GM12878 (cell line): ENCODE data around the gene MYO15A. TPM values are rescaled to one million over a fixed set of nuclear protein-coding genes. Genes with fewer than 3 reads are reported as not detected.

ENCODE experiments used
- CHD2 ChIP-seq: IDR thresholded peaks from 2 replicates; pipeline ENCODE4 v1.6.1; 2011; ENCODE audit warnings: low read depth, low read length, improper control_type of control experiment, borderline replicate concordance
- E2F4 ChIP-seq: IDR thresholded peaks from 2 replicates; pipeline ENCODE4 v1.6.1; 2012; ENCODE audit warnings: low read depth, low read length, improper control_type of control experiment
- EZH2 ChIP-seq: IDR thresholded peaks from 2 replicates; pipeline ENCODE4 v1.6.1; 2012; ENCODE audit warnings: low read depth, mild to moderate bottlenecking, control low read depth, inconsistent platforms, low read length, borderline replicate concordance; ENCODE audit not compliant: control insufficient read depth
- FOS ChIP-seq: IDR thresholded peaks from 3 replicates; pipeline ENCODE4 v1.6.1; 2011; ENCODE audit warnings: borderline replicate concordance; ENCODE audit not compliant: insufficient read length; ENCODE audit errors: extremely low read depth
- HDAC6 ChIP-seq: fragments of 200-600 bp; sonication (generic); IDR thresholded peaks from one replicate; pipeline ENCODE4 v1.8.0; 2017; ENCODE audit warnings: antibody characterized with exemption; ENCODE audit not compliant: unreplicated experiment
- IKZF1 ChIP-seq: fragments of 450-650 bp; conservative IDR thresholded peaks from 2 replicates; pipeline ENCODE4 v1.6.1; 2017; ENCODE audit warnings: antibody characterized with exemption, mild to moderate bottlenecking
- IRF5 ChIP-seq: fragments of 450-650 bp; IDR thresholded peaks from 2 replicates; pipeline ENCODE4 v1.6.1; 2017; ENCODE audit warnings: borderline replicate concordance
- NBN ChIP-seq: fragments of 450-650 bp; IDR thresholded peaks from 2 replicates; pipeline ENCODE4 v1.6.1; 2016
- NR2F1 ChIP-seq: fragments of 450-650 bp; conservative IDR thresholded peaks from 2 replicates; pipeline ENCODE4 v1.6.1; 2017; ENCODE audit warnings: mild to moderate bottlenecking
- RELA ChIP-seq: fragments of 450-650 bp; IDR thresholded peaks from 2 replicates; pipeline ENCODE4 v1.8.0; 2014; ENCODE audit warnings: borderline replicate concordance; ENCODE audit not compliant: partially characterized antibody
- SIN3A ChIP-seq: IDR thresholded peaks from 2 replicates; pipeline ENCODE4 v1.6.1; 2012; ENCODE audit warnings: low read depth, low read length, improper control_type of control experiment
- SMARCA5 ChIP-seq: fragments of 450-650 bp; IDR thresholded peaks from 2 replicates; pipeline ENCODE4 v1.6.1; 2017; ENCODE audit warnings: mild to moderate bottlenecking
- TAF1 ChIP-seq: IDR thresholded peaks from 2 replicates; pipeline ENCODE4 v1.6.1; 2011; ENCODE audit warnings: mild to moderate bottlenecking, low read depth, low read length, borderline replicate concordance
- TBL1XR1 ChIP-seq: IDR thresholded peaks from 2 replicates; pipeline ENCODE4 v1.6.1; 2012; ENCODE audit warnings: low read depth, low read length, improper control_type of control experiment
- TCF12 ChIP-seq: IDR thresholded peaks from 2 replicates; pipeline ENCODE4 v1.6.1; 2011; ENCODE audit warnings: low read depth, mild to moderate bottlenecking, low read length
- ZNF217 ChIP-seq: fragments of 450-650 bp; IDR thresholded peaks from 2 replicates; pipeline ENCODE4 v1.6.1; 2017; ENCODE audit warnings: antibody characterized with exemption, mild to moderate bottlenecking
- polyA plus RNA-seq, 11 experiments: library from polyadenylated mRNA; depleted of rRNA in 4 of 11; unstranded in 6 of 11; stranded (reverse) in 5 of 11; fragments of >200 nt; fragmentation: Nextera tagmentation in 4 of 11; fragmentation: Illumina TruSeq in 1 of 11; extraction: Ambion mirVana in 4 of 11; extraction: Trizol in 1 of 11; gene quantifications; 1 replicate in 1 of 11; 2 replicates in 10 of 11; pipeline versions ENCODE4 v1.2.1 to v1.2.3, GENCODE V29; 2011 to 2016; ENCODE audit warnings: inconsistent platforms in 2 of 11, missing spikeins in 2 of 11, low read depth in 1 of 11
- total RNA-seq, 4 experiments: library from RNA; depleted of rRNA in 3 of 4; stranded (reverse); fragments of >200 nt in 3 of 4; fragmentation: Illumina TruSeq in 1 of 4; extraction: Trizol in 1 of 4; gene quantifications; 2 replicates each; pipeline versions ENCODE4 v1.2.1 to v1.2.3, GENCODE V29; 2013 to 2021
- TF ChIP-seq, protein P1 (sequence below): fragments of 450-650 bp; IDR thresholded peaks from 2 replicates; pipeline ENCODE4 v1.6.1; 2018; ENCODE audit warnings: mild to moderate bottlenecking, low read depth, moderate library complexity; ENCODE audit not compliant: partially characterized antibody
- TF ChIP-seq, protein P2 (sequence below): fragments of 450-650 bp; IDR thresholded peaks from 2 replicates; pipeline ENCODE4 v1.6.1; 2016; ENCODE audit warnings: mild to moderate bottlenecking, moderate library complexity, borderline replicate concordance
- TF ChIP-seq, protein P3 (sequence below): fragments of 450-650 bp; IDR thresholded peaks from 2 replicates; pipeline ENCODE4 v1.6.1; 2014; ENCODE audit warnings: mild to moderate bottlenecking

MYO15A gene
- total and polyA plus RNA-seq, 10 of the 15 experiments (the other 5 are each of a cell fraction or from before 2014, with no cell fraction given) = 0.03 to 0.77 (median 0.21) TPM; not detected in 4

GRCh38 chr17:18182110-18182977 is 73.8 kb downstream of the MYO15A start (continued):
- TF ChIP-seq, protein P1, sequence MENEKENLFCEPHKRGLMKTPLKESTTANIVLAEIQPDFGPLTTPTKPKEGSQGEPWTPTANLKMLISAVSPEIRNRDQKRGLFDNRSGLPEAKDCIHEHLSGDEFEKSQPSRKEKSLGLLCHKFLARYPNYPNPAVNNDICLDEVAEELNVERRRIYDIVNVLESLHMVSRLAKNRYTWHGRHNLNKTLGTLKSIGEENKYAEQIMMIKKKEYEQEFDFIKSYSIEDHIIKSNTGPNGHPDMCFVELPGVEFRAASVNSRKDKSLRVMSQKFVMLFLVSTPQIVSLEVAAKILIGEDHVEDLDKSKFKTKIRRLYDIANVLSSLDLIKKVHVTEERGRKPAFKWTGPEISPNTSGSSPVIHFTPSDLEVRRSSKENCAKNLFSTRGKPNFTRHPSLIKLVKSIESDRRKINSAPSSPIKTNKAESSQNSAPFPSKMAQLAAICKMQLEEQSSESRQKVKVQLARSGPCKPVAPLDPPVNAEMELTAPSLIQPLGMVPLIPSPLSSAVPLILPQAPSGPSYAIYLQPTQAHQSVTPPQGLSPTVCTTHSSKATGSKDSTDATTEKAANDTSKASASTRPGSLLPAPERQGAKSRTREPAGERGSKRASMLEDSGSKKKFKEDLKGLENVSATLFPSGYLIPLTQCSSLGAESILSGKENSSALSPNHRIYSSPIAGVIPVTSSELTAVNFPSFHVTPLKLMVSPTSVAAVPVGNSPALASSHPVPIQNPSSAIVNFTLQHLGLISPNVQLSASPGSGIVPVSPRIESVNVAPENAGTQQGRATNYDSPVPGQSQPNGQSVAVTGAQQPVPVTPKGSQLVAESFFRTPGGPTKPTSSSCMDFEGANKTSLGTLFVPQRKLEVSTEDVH = no peak
- TF ChIP-seq, protein P2, sequence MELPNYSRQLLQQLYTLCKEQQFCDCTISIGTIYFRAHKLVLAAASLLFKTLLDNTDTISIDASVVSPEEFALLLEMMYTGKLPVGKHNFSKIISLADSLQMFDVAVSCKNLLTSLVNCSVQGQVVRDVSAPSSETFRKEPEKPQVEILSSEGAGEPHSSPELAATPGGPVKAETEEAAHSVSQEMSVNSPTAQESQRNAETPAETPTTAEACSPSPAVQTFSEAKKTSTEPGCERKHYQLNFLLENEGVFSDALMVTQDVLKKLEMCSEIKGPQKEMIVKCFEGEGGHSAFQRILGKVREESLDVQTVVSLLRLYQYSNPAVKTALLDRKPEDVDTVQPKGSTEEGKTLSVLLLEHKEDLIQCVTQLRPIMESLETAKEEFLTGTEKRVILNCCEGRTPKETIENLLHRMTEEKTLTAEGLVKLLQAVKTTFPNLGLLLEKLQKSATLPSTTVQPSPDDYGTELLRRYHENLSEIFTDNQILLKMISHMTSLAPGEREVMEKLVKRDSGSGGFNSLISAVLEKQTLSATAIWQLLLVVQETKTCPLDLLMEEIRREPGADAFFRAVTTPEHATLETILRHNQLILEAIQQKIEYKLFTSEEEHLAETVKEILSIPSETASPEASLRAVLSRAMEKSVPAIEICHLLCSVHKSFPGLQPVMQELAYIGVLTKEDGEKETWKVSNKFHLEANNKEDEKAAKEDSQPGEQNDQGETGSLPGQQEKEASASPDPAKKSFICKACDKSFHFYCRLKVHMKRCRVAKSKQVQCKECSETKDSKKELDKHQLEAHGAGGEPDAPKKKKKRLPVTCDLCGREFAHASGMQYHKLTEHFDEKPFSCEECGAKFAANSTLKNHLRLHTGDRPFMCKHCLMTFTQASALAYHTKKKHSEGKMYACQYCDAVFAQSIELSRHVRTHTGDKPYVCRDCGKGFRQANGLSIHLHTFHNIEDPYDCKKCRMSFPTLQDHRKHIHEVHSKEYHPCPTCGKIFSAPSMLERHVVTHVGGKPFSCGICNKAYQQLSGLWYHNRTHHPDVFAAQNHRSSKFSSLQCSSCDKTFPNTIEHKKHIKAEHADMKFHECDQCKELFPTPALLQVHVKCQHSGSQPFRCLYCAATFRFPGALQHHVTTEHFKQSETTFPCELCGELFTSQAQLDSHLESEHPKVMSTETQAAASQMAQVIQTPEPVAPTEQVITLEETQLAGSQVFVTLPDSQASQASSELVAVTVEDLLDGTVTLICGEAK = 0 out of 2 replicates have a peak, but pooled peaks have one; percentile 25
- TF ChIP-seq FOS (no peak), EZH2 (no peak), E2F4 (no peak), IRF5 (no peak), RELA (no peak), TBL1XR1 (0 out of 2 replicates have a peak, but pooled peaks have one; percentile 8), SMARCA5 (peak; percentile 84; the same call in 1 of the 2 replicates), TAF1 (no peak), SIN3A (0 out of 2 replicates have a peak, but pooled peaks have one; percentile 40), NR2F1 (0 out of 2 replicates have a peak, but pooled peaks have one; percentile 33), NBN (peak; percentile 31; the same call in 1 of the 2 replicates), CHD2 (no peak), ZNF217 (no peak), IKZF1 (peak; percentile 16), HDAC6 (no peak), TCF12 (no peak)
- TF ChIP-seq, protein P3, sequence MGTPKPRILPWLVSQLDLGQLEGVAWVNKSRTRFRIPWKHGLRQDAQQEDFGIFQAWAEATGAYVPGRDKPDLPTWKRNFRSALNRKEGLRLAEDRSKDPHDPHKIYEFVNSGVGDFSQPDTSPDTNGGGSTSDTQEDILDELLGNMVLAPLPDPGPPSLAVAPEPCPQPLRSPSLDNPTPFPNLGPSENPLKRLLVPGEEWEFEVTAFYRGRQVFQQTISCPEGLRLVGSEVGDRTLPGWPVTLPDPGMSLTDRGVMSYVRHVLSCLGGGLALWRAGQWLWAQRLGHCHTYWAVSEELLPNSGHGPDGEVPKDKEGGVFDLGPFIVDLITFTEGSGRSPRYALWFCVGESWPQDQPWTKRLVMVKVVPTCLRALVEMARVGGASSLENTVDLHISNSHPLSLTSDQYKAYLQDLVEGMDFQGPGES = no peak
